Thymus (tissue), 11 donors: Measurements from ENCODE around the gene NSD2. TPM values are rescaled to one million over a fixed set of nuclear protein-coding genes. Genes with fewer than 3 reads are reported as not detected.
"Not testable (repeated sequence)": the region's sequence is repeated elsewhere in the genome, so short reads cannot be mapped to it uniquely, and the experiment has no call there.

Experiments used
- DNase-seq, 9 donors: peaks; one replicate each; pipeline ENCODE4 v3.0.0-alpha.2; 2013; ENCODE audit warnings: low spot score in 9 of 9, low read depth in 6 of 9, missing footprints in 1 of 9
- H3K27ac ChIP-seq, 2 donors: one replicate each; pipeline ENCODE4 v1.5.1; 2013; ENCODE audit warnings: control low read depth in 1 of 2, low read depth in 1 of 2, low read length in 1 of 2, mild to moderate bottlenecking in 1 of 2, moderate library complexity in 1 of 2
- H3K27me3 ChIP-seq, 2 donors: one replicate each; pipeline ENCODE4 v1.5.1; 2013; ENCODE audit warnings: low read length in 1 of 2; ENCODE audit not compliant: control insufficient read depth in 2 of 2, insufficient read depth in 1 of 2
- H3K36me3 ChIP-seq, 2 donors: one replicate each; pipeline ENCODE4 v1.5.1; 2013; ENCODE audit warnings: low read length in 1 of 2, mild to moderate bottlenecking in 1 of 2, moderate library complexity in 1 of 2; ENCODE audit not compliant: control insufficient read depth in 2 of 2, insufficient read depth in 2 of 2
- H3K4me1 ChIP-seq, 2 donors: one replicate each; pipeline ENCODE4 v1.5.1; 2013; ENCODE audit warnings: low read length in 2 of 2; ENCODE audit not compliant: control insufficient read depth in 2 of 2, insufficient read depth in 2 of 2
- H3K4me3 ChIP-seq, 2 donors: one replicate each; pipeline ENCODE4 v1.5.1; 2013; ENCODE audit warnings: low read length in 2 of 2, control low read depth in 1 of 2, mild to moderate bottlenecking in 1 of 2
- H3K9me3 ChIP-seq, 2 donors: one replicate each; pipeline ENCODE4 v1.5.1; 2013; ENCODE audit warnings: low read length in 1 of 2, mild to moderate bottlenecking in 1 of 2; ENCODE audit not compliant: control insufficient read depth in 2 of 2, insufficient read depth in 1 of 2
- WGBS: extraction: QIAGEN DNeasy Blood & Tissue Kit; methylation state at CpG from one replicate; pipeline ENCODE4 v1.1.7; 2013; 5-methylcytosine and 5-hydroxymethylcytosine counted together
- polyA plus RNA-seq: library from polyadenylated mRNA; stranded (reverse); fragments of 200-250 nt; gene quantifications from one replicate; pipeline ENCODE4 v1.2.3, GENCODE V29; 2013
- total RNA-seq: library from RNA; stranded (reverse); fragments of 120-200 nt; gene quantifications from one replicate; pipeline ENCODE4 v1.2.4, GENCODE V29; 2013
- donor health status: healthy.

The NSD2 gene
- total and polyA plus RNA-seq, 2 donors, result 18.6 to 65.3 TPM

- H3K27me3 ChIP-seq, result no peaks in the 10 kb centered on the region
- 98% methylated on average over 10 of the region's 10 CpGs for WGBS
- H3K4me1 ChIP-seq, result peaks cover 71 to 100% of the 10 kb centered on the region in 2 donors
- peak overlapping the region in 1 of 2 donors; percentile 74 for H3K27ac ChIP-seq
- DNase-seq, result no peak
- peaks cover 63 to 98% of the 10 kb centered on the region in 2 donors for H3K36me3 ChIP-seq
- H3K9me3 ChIP-seq, result no peaks in the 10 kb centered on the region
- H3K4me3 ChIP-seq, result no peak overlapping the region
Observed at GRCh38 chr4:1837069-1837468, 34.1 kb upstream of the NSD2 start.

- Histone ChIP-seq H3K36me3 (peaks cover 67 to 97% of the 10 kb centered on the region in 2 donors), H3K27me3 (no peaks in the 10 kb centered on the region), H3K4me3 (peak overlapping the region; percentile 9 to 33), H3K27ac (peak overlapping the region; percentile 87 to 96), H3K4me1 (peaks cover 69 to 100% of the 10 kb centered on the region in 2 donors), H3K9me3 (no peaks in the 10 kb centered on the region)
- peak in 5 of 9 donors; percentile 67 to 91 (median 82) for DNase-seq
- 17% methylated on average over 7 of the region's 7 CpGs for WGBS
Observed at GRCh38 chr4:1839282-1839681, 31.9 kb upstream of the NSD2 start.

GRCh38 chr4:1841201-1841886, 29.8 kb upstream of the NSD2 start:
- no peaks in the 10 kb centered on the region for H3K27me3 ChIP-seq
- WGBS, result 67% methylated on average over 31 of the region's 31 CpGs
- H3K9me3 ChIP-seq, result no peaks in the 10 kb centered on the region
- H3K4me1 ChIP-seq, result peaks cover 58 to 100% of the 10 kb centered on the region in 2 donors
- no peak for DNase-seq
- no peak overlapping the region for H3K4me3 ChIP-seq
- H3K36me3 ChIP-seq, result peaks cover 61 to 96% of the 10 kb centered on the region in 2 donors
- H3K27ac ChIP-seq, result peak overlapping the region; percentile 48 to 96

- peaks cover 56 to 91% of the 10 kb centered on the region in 2 donors for H3K36me3 ChIP-seq
- H3K27ac ChIP-seq, result peak overlapping the region; percentile 48 to 96
- H3K4me1 ChIP-seq, result peaks cover 60 to 100% of the 10 kb centered on the region in 2 donors
- no peak overlapping the region for H3K4me3 ChIP-seq
- no peak for DNase-seq
- H3K27me3 ChIP-seq, result no peaks in the 10 kb centered on the region
- WGBS, result 81% methylated on average over 9 of the region's 9 CpGs
- H3K9me3 ChIP-seq, result no peaks in the 10 kb centered on the region
Observed at GRCh38 chr4:1841887-1842210, 29.3 kb upstream of the NSD2 start.

GRCh38 chr4:1842339-1842895, 28.8 kb upstream of the NSD2 start:
- Histone ChIP-seq H3K4me3 (no peak overlapping the region), H3K36me3 (peaks cover 53 to 91% of the 10 kb centered on the region in 2 donors), H3K27me3 (no peaks in the 10 kb centered on the region), H3K4me1 (peaks cover 63 to 100% of the 10 kb centered on the region in 2 donors), H3K9me3 (no peaks in the 10 kb centered on the region), H3K27ac (peak overlapping the region in 1 of 2 donors; percentile 96)
- peak in 1 of 9 donors; percentile 58 for DNase-seq
- WGBS, result 85% methylated on average over 13 of the region's 13 CpGs

- H3K9me3 ChIP-seq, result no peaks in the 10 kb centered on the region
- DNase-seq, result no peak
- H3K27ac ChIP-seq, result peak overlapping the region in 1 of 2 donors; percentile 96
- peaks cover 53 to 91% of the 10 kb centered on the region in 2 donors for H3K36me3 ChIP-seq
- WGBS, result 94% methylated on average over 17 of the region's 17 CpGs
- H3K4me1 ChIP-seq, result peaks cover 59 to 100% of the 10 kb centered on the region in 2 donors
- no peaks in the 10 kb centered on the region for H3K27me3 ChIP-seq
- no peak overlapping the region for H3K4me3 ChIP-seq
Observed at GRCh38 chr4:1842993-1843448, 28.2 kb upstream of the NSD2 start.

GRCh38 chr4:1843852-1844251, 27.3 kb upstream of the NSD2 start:
- Histone ChIP-seq H3K4me3 (no peak overlapping the region), H3K9me3 (no peaks in the 10 kb centered on the region), H3K36me3 (peaks cover 50 to 86% of the 10 kb centered on the region in 2 donors), H3K27me3 (no peaks in the 10 kb centered on the region), H3K27ac (peak overlapping the region in 1 of 2 donors; percentile 96), H3K4me1 (peaks cover 58 to 99% of the 10 kb centered on the region in 2 donors)
- no peak for DNase-seq
- WGBS, result 81% methylated on average over 10 of the region's 10 CpGs

GRCh38 chr4:1844618-1845017, 26.6 kb upstream of the NSD2 start:
- H3K27ac ChIP-seq, result peak overlapping the region in 1 of 2 donors; percentile 96
- H3K4me1 ChIP-seq, result peaks cover 60 to 99% of the 10 kb centered on the region in 2 donors
- H3K36me3 ChIP-seq, result peaks cover 50 to 81% of the 10 kb centered on the region in 2 donors
- H3K9me3 ChIP-seq, DNase-seq, H3K27me3 ChIP-seq, H3K4me3 ChIP-seq: not testable (repeated sequence)
- WGBS, result 97% methylated on average over 10 of the region's 10 CpGs

GRCh38 chr4:1846580-1846979, 24.6 kb upstream of the NSD2 start:
- peak in 3 of 9 donors; percentile 71 to 87 (median 74) for DNase-seq

More at GRCh38 chr4:1846580-1846979, 24.6 kb upstream of the NSD2 start:
- Histone ChIP-seq H3K27me3 (no peaks in the 10 kb centered on the region), H3K27ac (peak overlapping the region; percentile 72 to 97), H3K36me3 (peaks cover 37 to 69% of the 10 kb centered on the region in 2 donors), H3K4me1 (peaks cover 63 to 99% of the 10 kb centered on the region in 2 donors), H3K4me3 (no peak overlapping the region), H3K9me3 (no peaks in the 10 kb centered on the region)
- WGBS, result 19% methylated on average over 2 of the region's 2 CpGs
